Esophagus squamous epithelium (tissue), 5 donors: ENCODE measurements around the gene PREX1. TPM values are rescaled to one million over a fixed set of nuclear protein-coding genes. Genes with fewer than 3 reads are reported as not detected.

Source experiments
- DNase-seq: peaks from one replicate; lab custom pipeline; 2025; lab: John Stamatoyannopoulos, UW
- H3K27ac ChIP-seq, 4 donors: fragments of 200-600 bp; sonication (generic); one replicate each; pipeline ENCODE4 v1.5.1; 2016 to 2019; ENCODE audit warnings: mild to moderate bottlenecking in 1 of 4
- H3K27me3 ChIP-seq, 4 donors: fragments of 200-600 bp; sonication (generic); 1 replicate in 3 of 4; 2 replicates in 1 of 4; pipeline versions ENCODE4 v1.5.1 to v1.6.0; 2017 to 2021; ENCODE audit warnings: antibody characterized with exemption in 1 of 4
- H3K36me3 ChIP-seq, 3 donors: fragments of 200-600 bp; sonication (generic); one replicate each; pipeline ENCODE4 v1.5.1; 2016 to 2019
- H3K4me1 ChIP-seq, 3 donors: fragments of 200-600 bp; sonication (generic); one replicate each; pipeline ENCODE4 v1.5.1; 2017 to 2019
- H3K4me3 ChIP-seq, 4 donors: fragments of 200-600 bp; sonication (generic); 1 replicate in 3 of 4; 2 replicates in 1 of 4; pipeline ENCODE4 v1.5.1; 2016 to 2019; ENCODE audit warnings: mild to moderate bottlenecking in 2 of 4, moderate library complexity in 1 of 4
- H3K9me3 ChIP-seq, 3 donors: fragments of 200-600 bp; sonication (generic); one replicate each; pipeline ENCODE4 v1.5.1; 2016 to 2019
- CTCF ChIP-seq, 6 experiments: fragments of 450-650 bp in 4 of 6; fragments of 200-600 bp in 2 of 6; sonication (generic) in 2 of 6; IDR thresholded peaks; one replicate each; pipeline ENCODE4 v1.5.1; 2016 to 2019; ENCODE audit warnings: antibody characterized with exemption in 6 of 6, mild to moderate bottlenecking in 4 of 6, moderate library complexity in 4 of 6
- POLR2A ChIP-seq, 4 donors: fragments of 450-650 bp; IDR thresholded peaks; one replicate each; pipeline ENCODE4 v1.6.1; 2017; ENCODE audit warnings: antibody characterized with exemption in 4 of 4, mild to moderate bottlenecking in 4 of 4, moderate library complexity in 3 of 4
- WGBS, 2 donors: methylation state at CpG; one replicate each; pipeline ENCODE4 v1.1.5; 2018; 5-methylcytosine and 5-hydroxymethylcytosine counted together
- intact Hi-C: fragments of 100-400 bp; cut with DNase I; formaldehyde crosslinking; loops from one replicate; pipeline ENCODE4 v1.15.0; 2022
- total RNA-seq, 4 donors: library from RNA; depleted of rRNA; stranded (reverse); fragments of >200 nt; gene quantifications; one replicate each; pipeline ENCODE4 v1.1.0, GENCODE V29; 2016
- donor health status: DM: yes; HTN: yes; CAD: no.

The PREX1 gene
- total RNA-seq, 4 donors from 2014 or later: 4.9 to 25.9 (median 8.9) TPM

GRCh38 chr20:48653706-48654051 lies 174.1 kb downstream of the PREX1 start:
- intact Hi-C loops: no loop called here
- H3K9me3 ChIP-seq: no peaks in the 10 kb centered on the region
- DNase-seq: no peak
- H3K4me1 ChIP-seq: peaks cover 0 to 12% (median 5%) of the 10 kb centered on the region in 3 donors
- peaks cover 0 to 11% (median 0%) of the 10 kb centered on the region in 4 donors for H3K27me3 ChIP-seq
- no peak overlapping the region for H3K4me3 ChIP-seq
- H3K27ac ChIP-seq: no peak overlapping the region
- peaks cover 0 to 87% (median 0%) of the 10 kb centered on the region in 3 donors for H3K36me3 ChIP-seq
- TF ChIP-seq POLR2A (IDR thresholded peaks at IDR 0.05) (no peak), CTCF (IDR thresholded peaks at IDR 0.05) (no peak)
- WGBS, 2 donors: 84 to 86% methylated on average over 5 to 9 of the region's 10 CpGs

GRCh38 chr20:48652961-48653705 lies 174.7 kb downstream of the PREX1 start:
- H3K4me1 ChIP-seq: peaks cover 0 to 12% (median 3%) of the 10 kb centered on the region in 3 donors
- intact Hi-C loops: no loop called here
- no peak for DNase-seq
- no peak overlapping the region for H3K4me3 ChIP-seq
- WGBS, 2 donors: 80 to 81% methylated on average over 1 to 5 of the region's 16 CpGs
- H3K27ac ChIP-seq: no peak overlapping the region
- H3K27me3 ChIP-seq: peaks cover 0 to 11% (median 0%) of the 10 kb centered on the region in 4 donors
- H3K9me3 ChIP-seq: no peaks in the 10 kb centered on the region
- TF ChIP-seq CTCF (IDR thresholded peaks at IDR 0.05) (no peak), POLR2A (IDR thresholded peaks at IDR 0.05) (no peak)
- H3K36me3 ChIP-seq: peaks cover 0 to 93% (median 0%) of the 10 kb centered on the region in 3 donors

GRCh38 chr20:48651960-48652359 lies 175.8 kb downstream of the PREX1 start:
- Histone ChIP-seq H3K9me3 (no peaks in the 10 kb centered on the region), H3K27ac (no peak overlapping the region), H3K4me3 (no peak overlapping the region), H3K36me3 (peaks cover 0 to 90% (median 0%) of the 10 kb centered on the region in 3 donors), H3K27me3 (peaks cover 0 to 4% (median 0%) of the 10 kb centered on the region in 4 donors), H3K4me1 (peaks cover 0 to 11% (median 0%) of the 10 kb centered on the region in 3 donors)
- DNase-seq: no peak
- TF ChIP-seq CTCF (IDR thresholded peaks at IDR 0.05) (no peak), POLR2A (IDR thresholded peaks at IDR 0.05) (no peak)
- WGBS, 2 donors: 90 to 92% methylated on average over 8 to 11 of the region's 11 CpGs
- intact Hi-C loops: no loop called here

- TF ChIP-seq POLR2A (IDR thresholded peaks at IDR 0.05): no peak
- TF ChIP-seq CTCF (IDR thresholded peaks at IDR 0.05): no peak
- H3K4me1 ChIP-seq: peaks cover 0 to 11% (median 0%) of the 10 kb centered on the region in 3 donors
- H3K36me3 ChIP-seq: peaks cover 0 to 89% (median 0%) of the 10 kb centered on the region in 3 donors
- H3K27me3 ChIP-seq: no peaks in the 10 kb centered on the region
- no peak overlapping the region for H3K27ac ChIP-seq
- intact Hi-C loops: no loop called here
- 80 to 89% methylated on average over 4 to 5 of the region's 14 CpGs for WGBS, 2 donors
- no peak overlapping the region for H3K4me3 ChIP-seq
- no peaks in the 10 kb centered on the region for H3K9me3 ChIP-seq
- DNase-seq: no peak
Measured at GRCh38 chr20:48651271-48651670, 176.5 kb downstream of the PREX1 start.

GRCh38 chr20:48649868-48650267 lies 177.9 kb downstream of the PREX1 start:
- H3K36me3 ChIP-seq: peaks cover 0 to 89% (median 0%) of the 10 kb centered on the region in 3 donors
- no peaks in the 10 kb centered on the region for H3K27me3 ChIP-seq
- no peak for DNase-seq
- peaks cover 0 to 11% (median 0%) of the 10 kb centered on the region in 3 donors for H3K4me1 ChIP-seq
- H3K9me3 ChIP-seq: no peaks in the 10 kb centered on the region
- TF ChIP-seq CTCF (IDR thresholded peaks at IDR 0.05) (no peak), POLR2A (IDR thresholded peaks at IDR 0.05) (no peak)
- no peak overlapping the region for H3K4me3 ChIP-seq
- intact Hi-C loops: no loop called here
- no peak overlapping the region for H3K27ac ChIP-seq
- WGBS, 2 donors: 70 to 86% methylated on average over 5 to 7 of the region's 9 CpGs
